T-cell (primary cell): ENCODE results near the gene BICDL2. TPM values are rescaled to one million over a fixed set of nuclear protein-coding genes. Genes with fewer than 3 reads are reported as not detected.

Experiments
- ATAC-seq, 4 experiments: fragments of 200-7000 bp in 3 of 4; fragments of 150-1000 bp in 1 of 4; cut with Tn5 transposase; replicated peaks in 1 of 4; 1 replicate in 3 of 4; 2 replicates in 1 of 4; pipeline ENCODE4 v1.10.0; 2021; ENCODE audit warnings: moderate library complexity in 3 of 4, mild to moderate bottlenecking in 2 of 4, moderate number of reproducible peaks in 1 of 4
- CTCF ChIA-PET, 2 donors: fragments of 300-600 bp; sonication (Branson Sonifier 250); formaldehyde crosslinking; loops; one replicate each; lab custom pipeline; 2022; ENCODE audit warnings: antibody characterized with exemption in 2 of 2; lab: Charles Lee
- POLR2A ChIA-PET, 2 donors: fragments of 300-600 bp; sonication (Branson Sonifier 250); formaldehyde crosslinking; loops; one replicate each; lab custom pipeline; 2022; ENCODE audit warnings: antibody characterized with exemption in 2 of 2; lab: Charles Lee
- DNase-seq, 35 experiments: peaks; one replicate each; pipeline versions ENCODE4 v3.0.0 to v3.0.0-alpha.2; 2013 to 2023
- H3K27ac ChIP-seq: one replicate; pipeline ENCODE4 v1.5.1; 2013; ENCODE audit warnings: low read length
- H3K27me3 ChIP-seq, 2 experiments: replicated peaks in 1 of 2; 1 replicate in 1 of 2; 2 replicates in 1 of 2; pipeline versions ENCODE4 v1.6.1 to v1.7.0; 2013; ENCODE audit warnings: low read length in 1 of 2, mixed read lengths in 1 of 2; ENCODE audit not compliant: control insufficient read depth in 2 of 2, insufficient read depth in 2 of 2; ENCODE audit errors: extremely low read depth in 1 of 2
- H3K36me3 ChIP-seq, 2 donors: 1 replicate in 1 of 2; 2 replicates in 1 of 2; pipeline versions ENCODE4 v1.6.1 to v1.7.0; 2013; ENCODE audit warnings: low read length in 1 of 2; ENCODE audit not compliant: control insufficient read depth in 2 of 2, insufficient read depth in 1 of 2; ENCODE audit errors: extremely low read depth in 1 of 2
- H3K4me1 ChIP-seq, 2 experiments: 1 replicate in 1 of 2; 2 replicates in 1 of 2; pipeline versions ENCODE4 v1.6.1 to v1.7.0; 2013; ENCODE audit warnings: low read length in 2 of 2, mixed read lengths in 1 of 2; ENCODE audit not compliant: insufficient read depth in 2 of 2, control insufficient read depth in 1 of 2; ENCODE audit errors: extremely low read depth in 1 of 2
- H3K4me3 ChIP-seq, 2 donors: 1 replicate in 1 of 2; 2 replicates in 1 of 2; pipeline versions ENCODE4 v1.5.1 to v1.7.0; 2013; ENCODE audit warnings: mild to moderate bottlenecking in 2 of 2, low read length in 1 of 2, moderate library complexity in 1 of 2; ENCODE audit not compliant: control insufficient read depth in 1 of 2; ENCODE audit errors: extremely low read depth in 1 of 2
- H3K9me3 ChIP-seq: 2 replicates; pipeline ENCODE4 v1.7.0; 2013
- H3K27ac Mint-ChIP-seq, 2 donors: one replicate each; pipeline ENCODE4 v1.8.0; 2020 to 2021; ENCODE audit warnings: mild to moderate bottlenecking in 2 of 2, mixed read lengths in 2 of 2
- H3K27me3 Mint-ChIP-seq, 2 donors: one replicate each; pipeline ENCODE4 v1.8.0; 2021 to 2022; ENCODE audit warnings: mixed read lengths in 2 of 2
- H3K36me3 Mint-ChIP-seq: one replicate; pipeline ENCODE4 v1.8.0; 2021; ENCODE audit warnings: mixed read lengths
- H3K4me1 Mint-ChIP-seq, 3 donors: one replicate each; pipeline ENCODE4 v1.8.0; 2020 to 2022; ENCODE audit warnings: mixed read lengths in 3 of 3, mild to moderate bottlenecking in 1 of 3
- H3K4me3 Mint-ChIP-seq, 3 donors: one replicate each; pipeline ENCODE4 v1.8.0; 2020 to 2022; ENCODE audit warnings: mild to moderate bottlenecking in 3 of 3, mixed read lengths in 3 of 3, moderate library complexity in 3 of 3
- H3K9me3 Mint-ChIP-seq, 3 donors: one replicate each; pipeline ENCODE4 v1.8.0; 2020 to 2022; ENCODE audit warnings: mixed read lengths in 3 of 3
- WGBS: methylation state at CpG from one replicate; pipeline ENCODE4 v1.1.5; 2013; ENCODE audit warnings: missing lambda C conversion rate; ENCODE audit not compliant: insufficient coverage; 5-methylcytosine and 5-hydroxymethylcytosine counted together
- total RNA-seq, 35 experiments: library from RNA in 6 of 35; stranded (reverse) in 6 of 35; fragments of 120-200 nt in 1 of 35; gene quantifications; one replicate each; pipeline versions ENCODE4 v1.2.1 to v1.2.4 and lab custom pipeline; 2013 to 2026

Gene BICDL2
- total RNA-seq, 5 donors from 2014 or later (not counting 1 experiment from before 2014, with no cell fraction given), result 0.13 to 0.16 (median 0.15) TPM; not detected in 2

DNA sequence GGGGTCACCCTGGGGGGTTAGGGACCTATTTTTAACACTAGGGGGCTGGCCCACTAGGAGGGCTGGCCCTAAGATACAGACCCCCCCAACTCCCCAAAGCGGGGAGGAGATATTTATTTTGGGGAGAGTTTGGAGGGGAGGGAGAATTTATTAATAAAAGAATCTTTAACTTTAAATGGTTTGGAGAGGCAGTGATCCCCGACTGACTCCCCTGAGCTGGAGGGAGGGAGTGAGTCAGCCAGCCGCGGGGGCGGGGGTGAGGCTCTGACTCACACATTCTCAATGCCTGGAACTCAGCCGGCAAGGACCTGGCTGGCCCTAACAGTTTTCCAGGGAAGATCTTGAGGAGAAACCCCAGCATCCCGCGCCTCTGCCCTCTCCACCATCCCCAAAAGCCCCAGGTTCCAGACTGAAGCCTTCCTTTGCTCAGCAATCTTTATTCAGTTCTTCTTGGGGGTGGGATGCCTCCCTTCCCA, 14.5 kb downstream of the BICDL2 start:
- Mint-ChIP-seq H3K36me3 (peaks cover 12% of the 10 kb centered on the region), H3K9me3 (no peaks in the 10 kb centered on the region), H3K27ac (peak overlapping the region; percentile 89 to 99), H3K4me3 (peak overlapping the region; percentile 80 to 91 (median 90)), H3K4me1 (peaks cover 38 to 57% (median 44%) of the 10 kb centered on the region in 3 donors), H3K27me3 (peaks cover 0 to 2% of the 10 kb centered on the region in 2 donors)
- ATAC-seq (peak in 3 of 4 experiments; percentile 36 to 39 (median 36)), DNase-seq (peak in 32 of 35 experiments; percentile 30 to 85 (median 54))
- POLR2A ChIA-PET, result interaction anchor here in 1 of 2 donors (0.7 kb wide), 1 partner anchor 18 kb away, joined by 3 read pairs; no protein-coding TSS in a partner anchor
- Histone ChIP-seq H3K9me3 (no peaks in the 10 kb centered on the region), H3K27me3 (peaks cover 0 to 16% of the 10 kb centered on the region in 2 experiments), H3K27ac (peak overlapping the region; percentile 85), H3K4me1 (peaks cover 21 to 80% of the 10 kb centered on the region in 2 experiments), H3K36me3 (peaks cover 12 to 22% of the 10 kb centered on the region in 2 donors), H3K4me3 (no peak overlapping the region)
- CTCF ChIA-PET, result interaction anchor here (0.6 to 1.2 kb wide), 6 partner anchors 9 to 155 kb away, joined by 3 to 11 read pairs (median 4); no protein-coding TSS in a partner anchor
- 13% methylated on average over 6 of the region's 8 CpGs for WGBS

DNA sequence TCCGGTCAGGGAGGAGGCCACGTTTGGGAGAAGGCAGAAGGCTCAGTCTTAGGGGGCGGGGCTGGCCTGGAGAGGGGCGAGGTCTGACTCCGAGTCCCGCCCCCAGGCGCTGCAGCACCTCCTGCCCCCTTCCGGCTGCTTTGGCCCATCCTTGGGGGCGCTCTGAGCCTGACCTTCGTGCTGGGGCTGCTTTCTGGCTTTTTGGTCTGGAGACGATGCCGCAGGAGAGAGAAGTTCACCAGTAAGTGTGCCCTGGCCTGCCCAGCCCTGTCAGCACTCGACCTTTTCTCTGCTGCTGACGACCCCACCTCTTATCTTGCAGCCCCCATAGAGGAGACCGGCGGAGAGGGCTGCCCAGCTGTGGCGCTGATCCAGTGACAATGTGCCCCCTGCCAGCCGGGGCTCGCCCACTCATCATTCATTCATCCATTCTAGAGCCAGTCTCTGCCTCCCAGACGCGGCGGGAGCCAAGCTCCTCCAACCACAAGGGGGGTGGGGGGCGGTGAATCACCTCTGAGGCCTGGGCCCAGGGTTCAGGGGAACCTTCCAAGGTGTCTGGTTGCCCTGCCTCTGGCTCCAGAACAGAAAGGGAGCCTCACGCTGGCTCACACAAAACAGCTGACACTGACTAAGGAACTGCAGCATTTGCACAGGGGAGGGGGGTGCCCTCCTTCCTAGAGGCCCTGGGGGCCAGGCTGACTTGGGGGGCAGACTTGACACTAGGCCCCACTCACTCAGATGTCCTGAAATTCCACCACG, 15.1 kb downstream of the BICDL2 start:
- Mint-ChIP-seq H3K4me3 (peak overlapping the region; percentile 80 to 91 (median 90)), H3K27ac (peak overlapping the region; percentile 89 to 99), H3K9me3 (no peaks in the 10 kb centered on the region), H3K36me3 (peaks cover 11% of the 10 kb centered on the region), H3K4me1 (peaks cover 38 to 57% (median 44%) of the 10 kb centered on the region in 3 donors), H3K27me3 (peaks cover 0 to 4% of the 10 kb centered on the region in 2 donors)
- H3K36me3 ChIP-seq, result peaks cover 7 to 15% of the 10 kb centered on the region in 2 donors
- H3K4me3 ChIP-seq, result peak overlapping the region; percentile 20 to 59
- H3K27ac ChIP-seq, result peak overlapping the region; percentile 85
- WGBS, result 11% methylated on average over 15 of the region's 25 CpGs
- peak in 33 of 35 experiments; percentile 25 to 87 (median 58) for DNase-seq
- ATAC-seq, result peak; percentile 14 to 23 (median 16)
- CTCF ChIA-PET, result interaction anchor here in 1 of 2 donors (0.5 to 1.0 kb wide), 2 partner anchors 18 to 108 kb away, joined by 3 to 4 read pairs; no protein-coding TSS in a partner anchor
- peaks cover 0 to 22% of the 10 kb centered on the region in 2 experiments for H3K27me3 ChIP-seq
- H3K9me3 ChIP-seq, result no peaks in the 10 kb centered on the region
- POLR2A ChIA-PET, result interaction anchor here in 1 of 2 donors (0.7 kb wide), 1 partner anchor 18 kb away, joined by 3 read pairs; no protein-coding TSS in a partner anchor
- peaks cover 21 to 80% of the 10 kb centered on the region in 2 experiments for H3K4me1 ChIP-seq

DNA sequence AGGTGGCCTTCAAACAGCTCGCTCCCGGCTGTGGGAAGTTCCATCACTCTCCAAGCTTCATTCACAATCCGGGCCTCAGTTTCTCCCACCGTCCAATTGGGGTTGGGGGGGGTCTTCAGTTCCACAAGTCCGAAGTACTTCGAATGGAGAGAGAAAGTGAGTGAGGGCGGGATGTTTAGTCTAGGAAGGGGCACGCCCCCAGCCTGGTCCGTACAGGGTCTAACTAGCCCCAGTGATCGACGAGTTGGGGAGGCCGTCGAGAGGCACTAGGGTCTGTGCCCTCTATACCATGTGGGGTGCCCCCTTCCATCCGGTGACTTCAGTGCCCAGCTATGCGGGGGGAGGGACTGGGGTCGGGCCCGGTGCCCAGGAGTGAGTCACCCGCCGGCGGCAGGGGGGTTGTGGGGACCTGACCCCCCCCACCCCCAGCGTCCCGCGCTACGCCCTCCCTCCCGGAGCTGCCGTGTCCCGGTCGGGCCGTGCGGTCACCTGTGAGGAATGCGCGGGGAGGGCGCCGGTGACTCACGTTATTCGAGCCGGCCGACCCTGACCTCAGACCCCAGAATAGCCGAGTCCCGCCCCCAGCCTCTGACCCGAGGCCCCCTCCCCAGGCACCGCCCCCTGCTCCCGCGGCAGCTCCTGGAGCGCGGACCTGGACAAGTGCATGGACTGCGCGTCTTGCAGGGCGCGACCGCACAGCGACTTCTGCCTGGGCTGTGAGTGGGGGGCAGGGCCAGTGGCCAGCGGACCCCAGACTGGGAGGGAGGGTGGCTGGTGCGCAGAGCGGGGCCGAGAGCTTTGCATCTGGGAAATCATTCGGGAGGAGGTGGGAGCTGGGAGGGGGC, 15.9 kb downstream of the BICDL2 start:
- DNase-seq (peak in 25 of 35 experiments; percentile 5 to 82 (median 43)), ATAC-seq (peak; percentile 3 to 19 (median 12))
- Histone ChIP-seq H3K9me3 (no peaks in the 10 kb centered on the region), H3K4me3 (peak overlapping the region; percentile 58 to 59), H3K27ac (peak overlapping the region; percentile 85), H3K36me3 (peaks cover 0 to 7% of the 10 kb centered on the region in 2 donors), H3K27me3 (peaks cover 0 to 22% of the 10 kb centered on the region in 2 experiments), H3K4me1 (peaks cover 21 to 80% of the 10 kb centered on the region in 2 experiments)
- no peaks in the 10 kb centered on the region for H3K9me3 Mint-ChIP-seq
- peak overlapping the region; percentile 80 to 91 (median 80) for H3K4me3 Mint-ChIP-seq
- peaks cover 0 to 7% of the 10 kb centered on the region in 2 donors for H3K27me3 Mint-ChIP-seq
- CTCF ChIA-PET, result interaction anchor here in 1 of 2 donors (0.5 to 1.4 kb wide), 6 partner anchors 7 to 112 kb away, joined by 3 to 8 read pairs (median 4); no protein-coding TSS in a partner anchor
- POLR2A ChIA-PET, result no interaction called here
- peak overlapping the region; percentile 89 to 99 for H3K27ac Mint-ChIP-seq
- peaks cover 38 to 54% (median 44%) of the 10 kb centered on the region in 3 donors for H3K4me1 Mint-ChIP-seq
- peaks cover 3% of the 10 kb centered on the region for H3K36me3 Mint-ChIP-seq
- WGBS, result under 1% methylated on average over 45 of the region's 57 CpGs

DNA sequence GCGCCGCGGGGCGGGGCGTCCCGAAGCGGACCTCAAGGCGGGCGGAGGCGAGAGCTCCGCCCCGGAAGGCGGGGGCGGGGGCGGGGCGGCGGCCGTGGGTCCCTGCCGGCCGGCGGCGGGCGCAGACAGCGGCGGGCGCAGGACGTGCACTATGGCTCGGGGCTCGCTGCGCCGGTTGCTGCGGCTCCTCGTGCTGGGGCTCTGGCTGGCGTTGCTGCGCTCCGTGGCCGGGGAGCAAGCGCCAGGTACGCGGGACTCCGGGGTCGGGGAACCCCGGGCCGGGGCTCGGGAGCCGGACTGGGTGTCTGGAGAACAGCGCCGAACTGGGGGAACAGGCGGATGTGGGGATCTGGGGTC, 16.5 kb downstream of the BICDL2 start, which contains the start of gene TNFRSF12A:
Gene TNFRSF12A (plus strand): TSS at position 122 of the 357 bp plus-strand sequence. CDS start 30 bp downstream, at position 152.
- H3K9me3 ChIP-seq, result no peaks in the 10 kb centered on the region
- no peaks in the 10 kb centered on the region for H3K9me3 Mint-ChIP-seq
- H3K4me1 ChIP-seq, result peaks cover 21 to 74% of the 10 kb centered on the region in 2 experiments
- peak; percentile 5 to 26 (median 12) for ATAC-seq
- peak within 1 kb of the TSS; percentile 89 to 99 for H3K27ac Mint-ChIP-seq
- 0% methylated on average over 36 of the region's 49 CpGs for WGBS
- POLR2A ChIA-PET, result no interaction called here
- peak in 31 of 35 experiments; percentile 18 to 85 (median 41) for DNase-seq
- H3K36me3 Mint-ChIP-seq, result peaks cover 3% of the 10 kb centered on the region
- peaks cover 0 to 7% of the 10 kb centered on the region in 2 donors for H3K27me3 Mint-ChIP-seq
- H3K27ac ChIP-seq, result peak within 1 kb of the TSS; percentile 85
- peak within 1 kb of the TSS; percentile 59 to 64 for H3K4me3 ChIP-seq
- H3K36me3 ChIP-seq, result peaks cover 0 to 1% of the 10 kb centered on the region in 2 donors
- CTCF ChIA-PET, result interaction anchor here in 1 of 2 donors (0.6 to 1.4 kb wide), 5 partner anchors 8 to 113 kb away, joined by 3 to 8 read pairs (median 3); no protein-coding TSS in a partner anchor
- H3K27me3 ChIP-seq, result peaks cover 0 to 22% of the 10 kb centered on the region in 2 experiments
- H3K4me1 Mint-ChIP-seq, result peaks cover 38 to 53% (median 44%) of the 10 kb centered on the region in 3 donors
- H3K4me3 Mint-ChIP-seq, result peak within 1 kb of the TSS; percentile 80 to 91 (median 83)

DNA sequence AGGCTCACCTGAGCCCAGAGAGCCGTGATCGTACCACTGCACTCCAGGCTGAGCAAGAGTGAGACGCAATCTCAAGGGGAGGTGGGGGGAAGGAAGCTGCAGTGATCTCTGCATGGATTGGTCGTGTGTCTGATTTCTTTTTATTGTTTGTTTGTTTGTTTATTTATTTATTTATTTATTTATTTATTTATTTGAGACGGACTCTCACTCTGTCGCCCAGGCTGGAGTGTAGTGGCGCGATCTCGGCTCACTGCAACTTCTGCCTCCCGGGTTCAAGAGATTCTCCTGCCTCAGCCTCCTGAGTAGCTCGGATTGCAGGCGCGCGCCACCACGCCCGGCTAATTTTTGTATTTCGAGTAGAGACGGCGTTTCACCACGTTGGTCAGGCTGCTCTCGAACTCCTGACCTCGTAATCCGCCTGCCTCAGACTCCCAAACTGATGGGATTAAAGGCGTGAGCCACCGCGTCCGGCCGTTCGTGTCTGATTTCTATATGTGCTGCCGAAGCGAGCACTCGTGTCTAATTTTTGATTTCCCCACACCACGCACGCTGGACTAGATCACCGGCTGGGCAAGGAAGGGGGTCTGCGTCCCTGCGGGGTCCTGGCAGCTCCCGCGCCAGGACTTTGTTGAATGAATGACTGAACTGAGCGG, 17.0 kb downstream of the BICDL2 start:
- Histone ChIP-seq H3K4me3 (peak overlapping the region; percentile 59 to 64), H3K27me3 (peaks cover 0 to 22% of the 10 kb centered on the region in 2 experiments), H3K36me3 (no peaks in the 10 kb centered on the region), H3K9me3 (no peaks in the 10 kb centered on the region), H3K4me1 (peaks cover 21 to 69% of the 10 kb centered on the region in 2 experiments), H3K27ac (no peak overlapping the region)
- Mint-ChIP-seq H3K4me3 (peak overlapping the region; percentile 76 to 83 (median 80)), H3K27me3 (peaks cover 0 to 7% of the 10 kb centered on the region in 2 donors), H3K9me3 (no peaks in the 10 kb centered on the region), H3K36me3 (peaks cover 3% of the 10 kb centered on the region), H3K4me1 (peaks cover 38 to 51% (median 44%) of the 10 kb centered on the region in 3 donors), H3K27ac (peak overlapping the region; percentile 59 to 75)
- ChIA-PET POLR2A (interaction anchor here in 1 of 2 donors (0.6 kb wide), 1 partner anchor 500 kb away, joined by 3 read pairs; no protein-coding TSS in a partner anchor), CTCF (interaction anchor here in 1 of 2 donors (0.6 to 1.4 kb wide), 4 partner anchors 8 to 114 kb away, joined by 3 to 8 read pairs (median 4); no protein-coding TSS in a partner anchor)
- no peak for ATAC-seq
- 28% methylated on average over 37 of the region's 40 CpGs for WGBS
- DNase-seq, result no peak
